ENCODE data around the gene WBP1L. TPM values are rescaled to one million over a fixed set of nuclear protein-coding genes. Genes with fewer than 3 reads are reported as not detected.
"Not testable (repeated sequence)": the region's sequence is repeated elsewhere in the genome, so short reads cannot be mapped to it uniquely, and the experiment has no call there.

The WBP1L gene
- total RNA-seq, 1 donor from 2014 or later, result 26.1 TPM

GRCh38 chr10:102814873-102815661 lies 71.3 kb downstream of the WBP1L start:
- Histone ChIP-seq H3K27me3 (ENCODE audit: control insufficient read depth, insufficient read depth, low read length) (no peaks in the 10 kb centered on the region), H3K4me3 (ENCODE audit: low read depth, low read length) (no peak overlapping the region), H3K36me3 (ENCODE audit: control insufficient read depth, insufficient read depth, low read length) (peaks cover 6% of the 10 kb centered on the region)
- TF ChIP-seq CTCF (IDR thresholded peaks at IDR 0.05; ENCODE audit: insufficient read depth, low read length, severe bottlenecking), result no peak
- DNase-seq (ENCODE audit: low read depth) (peak; percentile 68), FAIRE-seq (peak; percentile 43)

- DNase-seq (ENCODE audit: low read depth) (peak; percentile 65), FAIRE-seq (no peak)
These were observed 72.2 kb downstream of the WBP1L start for GRCh38 chr10:102815790-102816549.

GRCh38 chr10:102817175-102817574 lies 73.4 kb downstream of the WBP1L start:
- no peak overlapping the region for H3K4me3 ChIP-seq (ENCODE audit: low read depth, low read length)
- no peak for TF ChIP-seq CTCF (IDR thresholded peaks at IDR 0.05; ENCODE audit: insufficient read depth, low read length, severe bottlenecking)
- DNase-seq (ENCODE audit: low read depth) (no peak), FAIRE-seq (no peak)
- H3K36me3 ChIP-seq (ENCODE audit: control insufficient read depth, insufficient read depth, low read length), result peaks cover 4% of the 10 kb centered on the region
- H3K27me3 ChIP-seq (ENCODE audit: control insufficient read depth, insufficient read depth, low read length), result no peaks in the 10 kb centered on the region

More at GRCh38 chr10:102815790-102816549, 72.2 kb downstream of the WBP1L start:
- Histone ChIP-seq H3K4me3 (ENCODE audit: low read depth, low read length) (no peak overlapping the region), H3K27me3 (ENCODE audit: control insufficient read depth, insufficient read depth, low read length) (no peaks in the 10 kb centered on the region), H3K36me3 (ENCODE audit: control insufficient read depth, insufficient read depth, low read length) (peaks cover 6% of the 10 kb centered on the region)
- no peak for TF ChIP-seq CTCF (IDR thresholded peaks at IDR 0.05; ENCODE audit: insufficient read depth, low read length, severe bottlenecking)

- no peak overlapping the region for H3K4me3 ChIP-seq (ENCODE audit: low read depth, low read length)
- no peaks in the 10 kb centered on the region for H3K27me3 ChIP-seq (ENCODE audit: control insufficient read depth, insufficient read depth, low read length)
- TF ChIP-seq CTCF (IDR thresholded peaks at IDR 0.05; ENCODE audit: insufficient read depth, low read length, severe bottlenecking), result no peak
- FAIRE-seq, result no peak
- DNase-seq (ENCODE audit: low read depth), result no peak
- H3K36me3 ChIP-seq (ENCODE audit: control insufficient read depth, insufficient read depth, low read length), result peaks cover 1% of the 10 kb centered on the region
These were observed 75.3 kb downstream of the WBP1L start for GRCh38 chr10:102819054-102819453.

- FAIRE-seq, result not testable (repeated sequence)
These were observed 76.3 kb downstream of the WBP1L start for GRCh38 chr10:102820008-102820407.

GRCh38 chr10:102822222-102822621 lies 78.5 kb downstream of the WBP1L start:
- Histone ChIP-seq H3K4me3 (ENCODE audit: low read depth, low read length) (no peak overlapping the region), H3K36me3 (ENCODE audit: control insufficient read depth, insufficient read depth, low read length) (no peaks in the 10 kb centered on the region), H3K27me3 (ENCODE audit: control insufficient read depth, insufficient read depth, low read length) (no peaks in the 10 kb centered on the region)
- FAIRE-seq (no peak), DNase-seq (ENCODE audit: low read depth) (no peak)
- no peak for TF ChIP-seq CTCF (IDR thresholded peaks at IDR 0.05; ENCODE audit: insufficient read depth, low read length, severe bottlenecking)

More at GRCh38 chr10:102820008-102820407, 76.3 kb downstream of the WBP1L start:
- not testable (repeated sequence) for H3K36me3 ChIP-seq (ENCODE audit: control insufficient read depth, insufficient read depth, low read length); H3K27me3 ChIP-seq (ENCODE audit: control insufficient read depth, insufficient read depth, low read length); H3K4me3 ChIP-seq (ENCODE audit: low read depth, low read length); DNase-seq (ENCODE audit: low read depth)
